T-helper 9 cell (primary cell): Measurements from ENCODE around the gene CEBPB.
"Not testable (repeated sequence)": the region's sequence is repeated elsewhere in the genome, so short reads cannot be mapped to it uniquely, and the experiment has no call there.

ENCODE experiments used
- DNase-seq: peaks from one replicate; pipeline ENCODE4 v3.0.0-alpha.2; 2020

Gene CEBPB

DNA sequence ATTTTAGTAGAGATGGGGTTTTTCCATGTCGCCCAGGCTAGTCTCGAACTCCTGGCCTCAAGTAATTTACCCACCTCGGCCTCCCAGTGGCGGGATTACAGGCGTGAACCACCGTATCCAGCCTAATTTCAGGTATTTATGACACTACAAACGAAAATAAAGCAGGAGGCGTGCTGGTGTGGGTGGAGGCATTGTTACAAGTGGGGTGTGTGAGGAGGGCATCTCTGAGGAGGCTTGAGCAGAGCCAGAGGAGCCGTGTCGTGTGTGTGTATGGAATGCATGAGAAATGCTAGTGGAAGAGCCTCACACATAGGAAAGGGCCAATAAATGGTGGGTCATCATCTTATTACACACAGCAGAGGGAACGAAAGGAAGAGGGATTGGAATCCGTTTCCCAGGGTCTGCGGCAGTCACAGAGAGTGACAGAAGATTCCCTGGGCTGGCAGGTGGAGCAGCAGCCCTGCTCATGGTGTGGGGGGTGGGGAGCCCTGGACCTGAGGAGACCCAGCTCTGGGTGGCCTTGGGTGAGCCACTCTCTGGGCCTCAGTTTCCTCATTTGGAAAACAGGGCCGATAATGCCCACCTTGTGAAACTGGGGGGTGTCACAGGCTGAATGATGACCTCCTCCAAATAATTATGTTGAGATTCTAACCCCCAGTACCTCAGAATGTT, 19.9 kb upstream of the CEBPB start:
- no peak for DNase-seq

DNA sequence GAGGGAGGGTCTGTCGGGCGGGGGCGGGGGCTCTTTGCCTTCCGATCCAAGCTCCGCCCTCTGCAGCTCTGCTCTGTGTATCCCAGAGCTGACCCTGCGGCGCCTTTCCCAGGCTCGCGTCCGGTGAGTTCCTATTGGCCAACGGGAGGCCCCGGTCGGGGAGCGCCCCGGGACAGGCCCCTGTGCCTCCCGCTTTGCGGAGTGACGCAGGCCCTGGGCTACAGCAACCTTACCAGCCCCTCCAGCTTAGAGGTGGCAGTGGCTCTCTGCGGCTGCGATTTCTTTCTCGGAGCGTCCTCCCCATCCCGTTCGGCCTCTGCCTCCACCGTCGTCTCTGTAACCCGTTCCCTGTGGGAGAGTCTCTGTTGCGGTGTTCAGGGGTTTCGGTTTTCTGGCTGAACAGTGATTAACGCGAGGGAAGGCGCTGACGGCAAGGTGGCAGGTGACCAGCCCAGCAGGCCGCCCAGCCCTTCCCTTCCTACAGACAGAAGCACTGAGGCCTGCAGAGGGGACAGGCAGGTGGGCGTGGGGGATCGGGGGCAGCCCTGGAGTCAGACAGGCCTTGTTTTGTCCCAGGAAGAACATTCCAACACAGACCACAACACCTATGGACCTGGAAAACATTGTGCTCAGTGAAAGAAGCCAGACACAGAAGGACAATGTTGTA, 18.1 kb upstream of the CEBPB start:
- DNase-seq, result no peak

DNA sequence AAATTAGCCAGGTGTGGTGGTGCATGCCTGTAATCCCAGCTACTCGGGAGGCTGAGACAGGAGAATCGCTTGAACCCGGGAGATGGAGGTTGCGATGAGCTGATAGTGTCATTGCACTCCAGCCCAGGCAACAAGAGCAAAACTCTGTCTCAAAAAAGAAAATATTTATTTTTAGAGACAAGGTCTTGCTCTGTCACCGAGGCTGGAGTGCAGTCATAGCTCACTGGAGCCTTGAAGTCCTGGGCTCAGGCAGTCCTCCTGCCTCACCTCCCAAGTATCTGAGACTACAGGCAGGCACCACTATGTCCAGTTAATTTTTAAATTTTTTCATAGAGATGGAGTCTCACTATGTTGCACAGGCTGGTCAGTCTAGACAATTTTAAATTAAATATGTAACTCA, 16.2 kb upstream of the CEBPB start:
- DNase-seq, result no peak

DNA sequence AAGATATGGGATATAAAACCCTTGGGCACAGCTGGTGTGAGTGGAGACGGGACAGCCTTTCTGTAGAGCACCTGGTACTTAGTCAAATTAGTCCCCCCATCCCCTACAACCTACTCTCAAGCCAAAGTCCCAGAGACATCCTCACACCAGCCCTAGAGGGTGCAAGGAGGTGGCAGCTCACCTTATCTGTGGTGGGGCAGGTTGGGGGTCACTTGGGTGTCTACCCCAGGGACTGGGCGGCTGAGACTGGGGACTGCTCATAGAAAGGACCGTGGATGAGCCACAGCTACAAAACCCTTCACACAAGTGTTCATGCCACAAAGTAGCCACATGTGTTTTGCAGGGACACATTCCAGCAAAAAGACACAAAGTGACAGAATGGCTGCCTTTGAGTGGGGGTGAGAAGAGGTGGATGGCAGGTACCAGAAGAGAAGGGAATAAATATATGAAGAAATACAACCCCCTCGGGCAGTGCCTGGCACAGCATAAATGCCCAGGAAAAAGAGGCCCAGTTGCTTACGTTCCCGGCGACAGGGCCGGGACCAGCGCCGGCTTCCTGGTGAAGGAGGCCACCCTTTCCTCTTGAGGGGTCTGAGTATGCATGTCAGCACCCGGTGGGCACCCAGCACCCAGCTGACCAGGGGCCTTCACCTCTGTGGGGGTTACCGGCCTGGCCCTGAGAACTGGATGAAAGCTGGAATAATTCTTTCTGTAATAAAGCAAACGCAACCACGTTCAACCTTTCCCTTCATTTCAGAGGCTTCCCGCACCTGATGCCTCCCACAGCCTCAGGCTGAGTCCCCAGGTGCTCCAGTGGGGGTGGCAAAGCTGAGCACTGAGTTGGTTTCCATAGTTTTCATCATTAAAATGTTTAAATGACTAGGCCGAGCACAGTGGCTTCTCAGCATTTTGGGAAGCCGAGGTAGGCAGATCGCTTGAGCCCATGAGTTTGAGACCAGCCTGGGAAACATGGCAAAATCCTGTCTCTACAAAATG, 14.4 kb upstream of the CEBPB start:
- no peak for DNase-seq

DNA sequence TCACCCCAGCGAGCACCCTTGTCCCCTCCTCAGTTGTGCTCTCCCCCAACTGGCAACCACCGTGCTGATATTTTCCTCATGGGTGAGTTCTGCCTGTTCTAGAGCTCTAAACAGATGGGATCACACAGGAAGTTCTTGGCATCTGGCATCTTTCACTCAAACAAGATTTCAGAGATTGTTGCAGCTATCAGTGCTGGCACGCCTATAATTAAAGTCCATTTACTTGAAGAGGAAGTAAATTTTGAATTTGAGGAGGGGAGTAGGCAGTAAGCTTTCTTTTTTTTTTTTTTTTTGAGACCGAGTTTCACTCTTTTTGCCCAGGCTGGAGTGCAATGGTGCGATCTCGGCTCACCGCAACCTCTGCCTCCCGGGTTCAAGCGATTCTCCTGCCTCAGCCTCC, 12.0 kb upstream of the CEBPB start:
- DNase-seq, result not testable (repeated sequence)

DNA sequence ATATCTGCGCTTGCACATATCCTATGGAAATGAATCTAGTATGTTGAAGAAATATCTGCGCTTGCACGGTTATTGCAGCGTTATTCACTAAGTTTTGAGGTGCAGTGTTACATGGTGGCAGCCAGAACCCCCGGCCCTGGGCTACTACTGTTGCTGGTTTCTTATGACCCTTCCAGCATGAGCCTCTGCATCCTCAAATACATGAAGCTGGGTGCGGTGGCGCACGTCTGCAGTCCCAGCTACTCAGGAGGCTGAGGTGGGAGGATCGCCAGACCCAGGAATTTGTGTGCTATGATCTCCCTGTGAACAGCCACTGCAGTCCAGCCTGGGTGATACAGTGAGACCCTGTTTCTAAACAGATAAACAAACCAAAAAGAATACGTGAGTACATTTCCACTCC, 9.3 kb upstream of the CEBPB start:
- no peak for DNase-seq

DNA sequence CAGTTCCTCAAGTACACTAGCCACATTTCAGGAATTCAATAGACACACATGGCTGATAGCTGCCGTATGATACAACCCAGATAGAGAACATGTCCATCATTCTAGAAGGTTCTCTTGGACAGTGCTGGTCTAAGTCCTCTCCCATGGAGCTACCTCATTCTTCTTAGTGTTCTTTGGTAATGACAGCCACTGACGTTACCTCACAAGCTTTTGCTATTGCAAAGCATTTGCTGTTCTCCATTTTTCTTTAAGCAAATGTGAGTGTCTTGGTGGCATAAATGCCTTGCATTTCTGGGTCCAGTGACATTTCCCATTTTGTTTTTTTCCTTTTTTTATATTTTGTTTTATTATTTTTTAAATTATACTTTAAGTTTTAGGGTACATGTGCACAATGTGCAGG, 8.3 kb upstream of the CEBPB start:
- no peak for DNase-seq

DNA sequence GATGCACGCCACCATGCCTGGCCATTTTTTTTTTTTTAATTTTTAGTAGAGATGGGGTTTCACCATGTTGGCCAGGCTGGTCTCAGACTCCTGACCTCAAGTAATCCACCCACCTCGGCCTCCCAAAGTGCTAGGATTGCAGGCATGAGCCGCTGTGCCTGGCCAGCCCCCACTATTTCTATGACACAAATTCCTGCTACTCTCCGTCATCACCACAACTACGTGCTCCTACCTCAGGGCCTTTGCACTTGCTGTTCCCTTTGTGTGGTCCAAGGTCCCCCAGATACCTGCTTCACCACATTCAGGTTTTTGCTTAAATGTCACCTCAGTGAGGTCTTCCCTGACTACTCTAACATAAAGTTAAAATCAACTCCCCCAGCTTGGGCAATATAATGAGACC, 5.2 kb upstream of the CEBPB start:
- DNase-seq, result no peak

DNA sequence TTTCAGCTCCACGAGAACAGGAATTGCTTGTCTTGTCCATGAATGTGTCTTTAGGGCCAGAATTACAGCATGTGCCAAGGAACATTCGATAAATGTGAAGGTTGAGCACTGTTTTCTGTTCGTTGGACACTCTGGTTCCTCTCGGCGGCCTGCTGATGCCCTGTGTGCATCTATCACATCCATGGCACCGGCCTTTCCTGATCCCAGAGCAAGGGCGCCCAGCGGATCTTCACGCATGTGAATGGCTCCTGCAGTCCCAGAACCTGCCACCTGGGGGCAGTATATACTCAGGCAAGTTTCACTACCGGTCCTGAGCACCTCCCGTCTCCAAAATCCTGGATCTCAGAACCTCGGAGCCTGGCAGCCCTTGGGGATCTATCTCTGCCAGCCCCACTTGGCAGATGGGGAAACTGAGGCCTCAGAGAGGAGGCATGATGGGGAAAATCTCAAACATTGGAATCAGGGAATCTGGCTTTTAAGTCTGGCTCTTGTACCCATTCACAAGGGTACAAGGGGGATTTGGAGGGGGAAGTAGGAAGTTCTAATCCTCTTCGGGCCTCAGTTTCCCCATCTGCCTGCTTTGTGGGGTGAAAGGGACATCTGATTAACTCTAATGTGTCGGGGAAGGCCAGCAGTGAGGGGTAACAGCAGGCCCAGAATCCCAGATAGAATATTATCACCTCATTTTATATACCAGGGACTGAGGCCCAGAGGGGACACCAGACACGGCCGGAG, 4.3 kb upstream of the CEBPB start:
- peak; percentile 96 for DNase-seq

DNA sequence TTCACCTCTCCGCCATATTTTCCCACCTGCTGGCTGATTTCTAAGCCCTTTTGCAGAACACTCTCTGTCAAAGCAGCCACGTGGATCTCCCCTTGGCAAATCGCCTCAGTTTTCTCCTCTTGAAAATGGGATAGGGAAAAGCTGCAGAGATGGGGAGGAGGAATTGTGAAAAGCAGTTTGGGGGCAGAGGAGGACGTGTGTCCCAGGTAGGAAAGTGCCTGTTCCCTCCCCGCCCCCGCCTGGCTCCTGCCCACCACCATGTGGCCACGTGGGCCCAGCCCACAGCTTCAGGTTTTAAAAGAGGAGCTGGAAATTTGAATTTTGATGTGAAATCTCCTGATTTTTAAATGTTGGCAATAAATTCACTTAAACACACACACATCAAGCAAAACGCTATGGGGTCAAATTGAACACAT, 3.6 kb upstream of the CEBPB start:
- no peak for DNase-seq

DNA sequence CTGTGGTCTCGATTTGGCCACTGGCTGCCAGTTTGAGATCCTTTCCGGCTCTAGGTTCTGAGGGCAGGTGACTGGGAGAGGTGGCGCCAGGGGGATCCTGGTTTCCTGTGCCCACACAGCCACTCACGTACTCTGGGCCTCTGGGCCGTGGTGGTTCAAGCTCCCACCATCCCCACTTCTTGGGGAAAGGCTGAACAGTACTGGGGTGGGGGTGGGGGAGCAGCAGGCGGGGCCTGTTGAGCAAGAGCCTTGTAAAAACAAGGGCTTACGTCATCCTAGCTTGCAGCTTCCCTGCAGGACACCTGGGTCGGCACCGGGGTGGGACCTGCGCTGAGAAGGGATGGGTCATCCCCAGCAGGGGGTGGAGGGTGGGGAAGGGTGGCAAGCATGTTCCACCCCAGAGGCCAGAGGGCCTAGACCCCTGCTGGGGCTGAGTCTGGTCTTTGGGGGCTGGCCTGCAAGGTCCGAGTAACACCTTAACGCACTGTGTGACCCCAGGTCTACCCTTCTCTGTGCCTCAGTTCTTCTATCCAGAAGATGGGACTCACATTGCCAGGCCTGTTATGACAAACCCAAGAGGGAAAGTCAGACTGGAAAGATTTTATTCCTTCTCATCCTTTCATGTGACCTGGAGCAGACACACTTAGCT, 3.1 kb upstream of the CEBPB start:
- no peak for DNase-seq

DNA sequence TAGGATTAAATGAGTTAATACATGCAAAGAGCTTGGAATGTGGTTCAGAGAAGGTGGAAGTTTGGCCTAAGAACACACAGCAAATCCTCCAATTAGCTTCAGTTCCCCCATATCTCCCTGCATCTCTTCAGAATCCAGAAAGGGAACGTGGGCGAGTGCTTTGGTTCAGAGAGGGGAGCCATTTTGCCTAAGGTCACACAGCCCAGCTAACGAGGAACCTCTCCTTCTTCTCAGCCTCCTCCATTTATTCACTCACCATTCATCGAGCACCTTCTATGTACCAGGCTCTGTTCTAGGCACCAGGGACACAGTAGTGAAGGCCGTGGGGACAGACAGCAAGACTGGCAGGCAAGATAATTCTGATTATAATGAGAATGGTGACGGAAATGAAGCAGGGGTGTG, 2.3 kb upstream of the CEBPB start:
- no peak for DNase-seq

DNA sequence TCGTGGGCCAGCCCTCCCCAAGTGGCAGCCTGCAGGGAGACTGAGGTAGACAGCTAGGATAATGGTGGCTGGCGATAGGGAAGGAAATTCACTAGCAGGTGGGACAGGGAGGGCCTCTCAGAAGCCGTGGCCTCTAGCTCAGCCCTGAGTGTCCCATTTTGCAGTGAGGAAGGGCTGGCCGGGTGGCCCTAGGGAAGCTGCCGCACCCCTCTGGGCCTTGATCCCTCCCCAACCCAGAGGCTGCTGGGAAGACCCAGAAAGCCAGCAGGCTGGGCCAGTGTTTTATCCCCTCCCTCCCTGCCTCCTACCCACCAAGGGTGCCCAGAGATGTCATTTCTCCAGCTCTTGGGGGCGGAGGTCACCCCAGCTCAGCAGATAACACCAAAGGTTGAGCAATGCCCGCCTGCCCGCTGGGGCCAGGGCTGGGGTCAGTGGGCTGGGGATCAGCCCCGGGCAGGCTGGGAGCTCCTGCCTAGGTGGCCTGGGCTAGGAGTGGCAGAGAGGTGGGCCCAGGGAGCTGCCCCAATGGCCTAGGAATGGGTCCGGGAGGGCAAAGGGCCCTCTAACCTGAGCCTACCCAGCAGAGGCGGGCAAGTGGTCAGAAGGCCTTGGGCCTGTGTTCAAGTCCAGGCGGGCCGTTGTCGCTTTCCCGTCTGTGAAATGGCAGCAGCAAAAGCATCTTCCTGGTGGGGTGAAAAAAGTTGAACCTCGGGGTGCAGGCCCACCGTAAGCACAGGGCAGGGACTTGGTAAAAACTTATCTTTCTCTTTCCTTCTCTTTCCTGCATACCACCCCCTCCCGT, 1.6 kb upstream of the CEBPB start:
- no peak for DNase-seq

DNA sequence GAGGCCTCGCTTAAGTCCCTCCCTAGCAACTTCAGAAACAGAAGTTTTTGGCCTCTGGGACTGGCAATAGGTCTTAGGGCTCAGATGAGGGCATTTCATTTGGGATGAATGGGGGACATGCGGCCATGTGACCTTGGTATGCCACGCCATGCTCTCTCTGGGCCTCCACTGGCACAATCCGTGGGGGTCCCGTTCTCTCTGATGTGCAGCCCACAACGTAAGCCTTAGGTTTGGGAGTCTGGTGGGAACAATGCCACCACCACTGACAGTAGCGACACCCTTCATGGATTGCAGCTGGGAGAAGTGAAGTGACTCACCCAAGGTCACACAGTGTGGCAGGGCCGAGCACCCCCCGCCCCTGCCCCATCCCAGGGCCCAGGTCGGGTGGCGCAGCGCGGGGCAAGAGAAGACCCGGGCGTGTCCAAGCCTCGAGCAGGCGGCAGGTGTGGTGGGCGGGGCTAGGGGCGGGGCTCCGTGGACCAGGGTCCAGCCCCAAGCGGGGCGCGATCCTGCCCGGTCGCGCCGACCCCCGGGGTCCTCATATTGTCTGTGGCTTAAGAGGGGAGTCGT, 864 bp upstream of the CEBPB start:
- DNase-seq, result peak; percentile 33

DNA sequence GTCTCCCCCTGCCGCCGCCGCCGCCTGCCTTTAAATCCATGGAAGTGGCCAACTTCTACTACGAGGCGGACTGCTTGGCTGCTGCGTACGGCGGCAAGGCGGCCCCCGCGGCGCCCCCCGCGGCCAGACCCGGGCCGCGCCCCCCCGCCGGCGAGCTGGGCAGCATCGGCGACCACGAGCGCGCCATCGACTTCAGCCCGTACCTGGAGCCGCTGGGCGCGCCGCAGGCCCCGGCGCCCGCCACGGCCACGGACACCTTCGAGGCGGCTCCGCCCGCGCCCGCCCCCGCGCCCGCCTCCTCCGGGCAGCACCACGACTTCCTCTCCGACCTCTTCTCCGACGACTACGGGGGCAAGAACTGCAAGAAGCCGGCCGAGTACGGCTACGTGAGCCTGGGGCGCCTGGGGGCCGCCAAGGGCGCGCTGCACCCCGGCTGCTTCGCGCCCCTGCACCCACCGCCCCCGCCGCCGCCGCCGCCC, 474 bp downstream of the CEBPB start:
- DNase-seq, result peak; percentile 37

DNA sequence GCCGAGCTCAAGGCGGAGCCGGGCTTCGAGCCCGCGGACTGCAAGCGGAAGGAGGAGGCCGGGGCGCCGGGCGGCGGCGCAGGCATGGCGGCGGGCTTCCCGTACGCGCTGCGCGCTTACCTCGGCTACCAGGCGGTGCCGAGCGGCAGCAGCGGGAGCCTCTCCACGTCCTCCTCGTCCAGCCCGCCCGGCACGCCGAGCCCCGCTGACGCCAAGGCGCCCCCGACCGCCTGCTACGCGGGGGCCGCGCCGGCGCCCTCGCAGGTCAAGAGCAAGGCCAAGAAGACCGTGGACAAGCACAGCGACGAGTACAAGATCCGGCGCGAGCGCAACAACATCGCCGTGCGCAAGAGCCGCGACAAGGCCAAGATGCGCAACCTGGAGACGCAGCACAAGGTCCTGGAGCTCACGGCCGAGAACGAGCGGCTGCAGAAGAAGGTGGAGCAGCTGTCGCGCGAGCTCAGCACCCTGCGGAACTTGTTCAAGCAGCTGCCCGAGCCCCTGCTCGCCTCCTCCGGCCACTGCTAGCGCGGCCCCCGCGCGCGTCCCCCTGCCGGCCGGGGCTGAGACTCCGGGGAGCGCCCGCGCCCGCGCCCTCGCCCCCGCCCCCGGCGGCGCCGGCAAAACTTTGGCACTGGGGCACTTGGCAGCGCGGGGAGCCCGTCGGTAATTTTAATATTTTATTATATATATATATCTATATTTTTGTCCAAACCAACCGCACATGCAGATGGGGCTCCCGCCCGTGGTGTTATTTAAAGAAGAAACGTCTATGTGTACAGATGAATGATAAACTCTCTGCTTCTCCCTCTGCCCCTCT, 1.1 kb downstream of the CEBPB start:
- peak; percentile 47 for DNase-seq

DNA sequence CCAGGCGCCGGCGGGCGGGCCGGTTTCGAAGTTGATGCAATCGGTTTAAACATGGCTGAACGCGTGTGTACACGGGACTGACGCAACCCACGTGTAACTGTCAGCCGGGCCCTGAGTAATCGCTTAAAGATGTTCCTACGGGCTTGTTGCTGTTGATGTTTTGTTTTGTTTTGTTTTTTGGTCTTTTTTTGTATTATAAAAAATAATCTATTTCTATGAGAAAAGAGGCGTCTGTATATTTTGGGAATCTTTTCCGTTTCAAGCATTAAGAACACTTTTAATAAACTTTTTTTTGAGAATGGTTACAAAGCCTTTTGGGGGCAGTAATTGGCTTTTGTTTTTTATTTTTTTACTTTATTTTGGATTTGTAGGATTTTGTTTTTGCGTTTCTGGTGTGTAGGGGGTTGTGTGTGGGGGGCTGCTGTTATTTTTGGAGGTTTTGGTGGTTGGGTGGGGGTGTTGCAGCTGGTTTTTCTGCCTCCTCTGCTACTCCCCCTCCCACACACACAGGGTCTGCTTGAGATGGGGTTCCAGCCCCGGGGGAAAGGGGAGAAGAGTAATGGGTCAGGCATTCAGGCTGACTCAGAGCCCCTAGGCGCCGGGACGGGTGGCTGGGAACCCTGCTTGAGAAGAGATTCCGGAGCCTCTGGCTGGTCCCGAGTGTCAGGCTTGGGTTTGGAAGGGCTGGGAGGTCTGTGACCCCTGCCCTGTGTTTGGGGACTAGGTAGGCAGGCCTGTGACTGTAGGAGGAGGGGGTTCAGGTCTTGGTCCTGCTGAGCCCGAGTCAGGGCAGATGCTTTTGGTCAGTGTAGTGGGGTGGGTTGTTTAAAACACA, 2.0 kb downstream of the CEBPB start:
- DNase-seq, result peak; percentile 67

DNA sequence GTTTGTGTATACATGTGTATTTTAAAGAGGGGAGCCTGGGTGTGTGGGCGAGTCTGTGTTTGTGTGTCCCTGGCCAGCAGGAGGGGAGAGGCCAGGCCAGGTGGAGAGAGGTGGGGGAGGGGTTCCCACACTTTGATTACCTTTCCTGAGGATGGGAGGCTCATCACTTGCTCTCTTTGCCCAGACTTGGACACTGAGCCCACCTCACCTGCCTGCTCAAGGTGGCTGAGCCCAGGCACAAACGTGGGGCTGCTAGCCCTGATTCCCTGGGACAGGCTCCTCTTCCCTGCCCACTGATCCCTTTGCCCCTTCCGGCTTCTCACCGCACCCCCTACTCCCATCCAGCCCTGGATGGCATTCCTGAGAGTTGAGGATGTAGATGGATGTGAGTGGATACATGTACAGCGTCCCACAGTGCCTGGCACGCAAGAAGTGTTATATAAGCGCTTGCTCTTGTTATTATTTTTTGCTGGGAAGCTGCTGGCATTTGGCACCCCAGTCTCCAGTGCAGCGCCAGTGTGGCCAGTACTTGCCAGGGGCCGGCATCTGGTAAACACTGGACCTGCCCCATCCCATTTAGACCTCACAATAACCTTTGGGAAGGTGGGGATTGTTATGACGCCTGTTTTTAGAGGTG, 2.7 kb downstream of the CEBPB start:
- DNase-seq, result no peak
